ENCODE results near the gene NLE1. TPM values are rescaled to one million over a fixed set of nuclear protein-coding genes. Genes with fewer than 3 reads are reported as not detected.

Gene NLE1
- total and polyA plus RNA-seq, 2 of the 8 experiments (the other 6 are each of a cell fraction or from before 2014, with no cell fraction given) = 50.4 to 51.5 TPM

DNA sequence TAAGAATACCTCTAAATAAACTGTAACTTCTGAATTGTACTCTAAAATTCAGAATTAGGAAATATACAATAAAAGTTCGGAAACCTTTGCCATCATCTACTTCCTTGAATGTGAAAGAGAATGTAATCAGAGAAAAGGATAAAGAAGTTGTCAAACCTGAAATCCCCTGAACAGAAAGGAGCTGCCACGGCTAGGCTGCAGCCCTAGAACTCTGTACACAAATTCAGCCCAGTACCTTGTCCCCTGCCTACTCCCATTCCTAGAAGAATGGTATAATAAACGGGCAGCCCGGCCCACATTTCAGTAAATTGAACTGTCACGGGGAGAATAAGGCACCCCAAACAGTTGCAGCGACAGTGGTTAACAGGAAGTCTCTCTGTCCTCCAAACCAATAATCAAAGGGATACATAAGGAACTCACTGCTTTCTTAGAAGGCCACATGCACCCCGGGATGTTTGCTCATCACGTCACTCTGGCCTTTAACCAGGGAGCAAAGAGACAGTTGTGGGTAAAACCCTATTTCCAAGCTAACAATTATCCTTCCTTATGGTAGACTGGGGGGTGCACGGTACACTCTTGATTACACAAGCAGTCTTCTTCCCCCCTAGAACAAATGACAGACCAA lies 54.3 kb downstream of the NLE1 start (continued):
- TF ChIP-seq SRF (IDR thresholded peaks at IDR 0.05; ENCODE audit: low read depth, low read length) (no peak), RXRA (IDR thresholded peaks at IDR 0.05; ENCODE audit: insufficient read depth, low read depth, low read length) (no peak), SIN3A (conservative IDR thresholded peaks at IDR 0.05 in 1 of 2, IDR thresholded peaks at IDR 0.05 in 1 of 2; ENCODE audit: low read depth in 1 of 2, low read length in 2 of 2) (no peak), EZH2 (IDR thresholded peaks at IDR 0.05; ENCODE audit: low read depth, low read length, severe bottlenecking) (no peak)
- TF ChIP-seq, protein P1, sequence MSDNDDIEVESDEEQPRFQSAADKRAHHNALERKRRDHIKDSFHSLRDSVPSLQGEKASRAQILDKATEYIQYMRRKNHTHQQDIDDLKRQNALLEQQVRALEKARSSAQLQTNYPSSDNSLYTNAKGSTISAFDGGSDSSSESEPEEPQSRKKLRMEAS (IDR thresholded peaks at IDR 0.05) = no peak
- TF ChIP-seq, protein P2, sequence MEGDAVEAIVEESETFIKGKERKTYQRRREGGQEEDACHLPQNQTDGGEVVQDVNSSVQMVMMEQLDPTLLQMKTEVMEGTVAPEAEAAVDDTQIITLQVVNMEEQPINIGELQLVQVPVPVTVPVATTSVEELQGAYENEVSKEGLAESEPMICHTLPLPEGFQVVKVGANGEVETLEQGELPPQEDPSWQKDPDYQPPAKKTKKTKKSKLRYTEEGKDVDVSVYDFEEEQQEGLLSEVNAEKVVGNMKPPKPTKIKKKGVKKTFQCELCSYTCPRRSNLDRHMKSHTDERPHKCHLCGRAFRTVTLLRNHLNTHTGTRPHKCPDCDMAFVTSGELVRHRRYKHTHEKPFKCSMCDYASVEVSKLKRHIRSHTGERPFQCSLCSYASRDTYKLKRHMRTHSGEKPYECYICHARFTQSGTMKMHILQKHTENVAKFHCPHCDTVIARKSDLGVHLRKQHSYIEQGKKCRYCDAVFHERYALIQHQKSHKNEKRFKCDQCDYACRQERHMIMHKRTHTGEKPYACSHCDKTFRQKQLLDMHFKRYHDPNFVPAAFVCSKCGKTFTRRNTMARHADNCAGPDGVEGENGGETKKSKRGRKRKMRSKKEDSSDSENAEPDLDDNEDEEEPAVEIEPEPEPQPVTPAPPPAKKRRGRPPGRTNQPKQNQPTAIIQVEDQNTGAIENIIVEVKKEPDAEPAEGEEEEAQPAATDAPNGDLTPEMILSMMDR (IDR thresholded peaks at IDR 0.05; ENCODE audit: control extremely low read depth in 1 of 3, insufficient read depth in 1 of 3, low read depth in 1 of 3, low read length in 3 of 3) = no peak
